GM11168 (cell line): ENCODE results near the gene LLGL2.

ENCODE experiments used
- in situ Hi-C: fragments of 300-500 bp; cut with MboI; formaldehyde crosslinking; loops from one replicate; pipeline ENCODE4 v1.12.0; 2022; ENCODE audit warnings: low sequenced_read_pairs; ENCODE audit not compliant: unreplicated experiment

LLGL2 gene

GRCh38 chr17:75587675-75588595, 62.4 kb downstream of the LLGL2 start, which contains the start of gene MYO15B:
MYO15B (plus strand) TSS chr17:75587800; CDS start chr17:75588058, 258 bp downstream.
- in situ Hi-C loops: no loop called here

GRCh38 chr17:75588596-75589011, 63.1 kb downstream of the LLGL2 start:
- in situ Hi-C loops: no loop called here

- in situ Hi-C loops: no loop called here
These were observed 63.8 kb downstream of the LLGL2 start for GRCh38 chr17:75589012-75589918.

- in situ Hi-C loops: loop anchor here (5.0 kb wide), 1 partner anchor 97 kb away; no protein-coding TSS in a partner anchor
These were observed 64.4 kb downstream of the LLGL2 start for GRCh38 chr17:75589919-75590303.

GRCh38 chr17:75590314-75590761, 64.8 kb downstream of the LLGL2 start:
- in situ Hi-C loops: loop anchor here (5.0 kb wide), 1 partner anchor 97 kb away; no protein-coding TSS in a partner anchor

- in situ Hi-C loops: loop anchor here (5.0 kb wide), 1 partner anchor 96 kb away; no protein-coding TSS in a partner anchor
These were observed 65.6 kb downstream of the LLGL2 start for GRCh38 chr17:75590849-75591721.

- in situ Hi-C loops: loop anchor here (5.0 kb wide), 1 partner anchor 95 kb away; no protein-coding TSS in a partner anchor
These were observed 66.3 kb downstream of the LLGL2 start for GRCh38 chr17:75591722-75592302.

- in situ Hi-C loops: loop anchor here (5.0 kb wide), 1 partner anchor 95 kb away; no protein-coding TSS in a partner anchor
These were observed 67.0 kb downstream of the LLGL2 start for GRCh38 chr17:75592348-75593020.

GRCh38 chr17:75593430-75593829, 67.9 kb downstream of the LLGL2 start:
- in situ Hi-C loops: loop anchor here (5.0 kb wide), 1 partner anchor 94 kb away; no protein-coding TSS in a partner anchor

- in situ Hi-C loops: loop anchor here (5.0 kb wide), 1 partner anchor 93 kb away; no protein-coding TSS in a partner anchor
These were observed 69.2 kb downstream of the LLGL2 start for GRCh38 chr17:75594499-75595283.

GRCh38 chr17:75595284-75595919, 69.9 kb downstream of the LLGL2 start:
- in situ Hi-C loops: no loop called here

- in situ Hi-C loops: no loop called here
These were observed 70.4 kb downstream of the LLGL2 start for GRCh38 chr17:75595920-75596313.

- in situ Hi-C loops: no loop called here
These were observed 71.0 kb downstream of the LLGL2 start for GRCh38 chr17:75596320-75597087.

GRCh38 chr17:75601057-75601987, 75.8 kb downstream of the LLGL2 start:
- in situ Hi-C loops: no loop called here

- in situ Hi-C loops: no loop called here
These were observed 77.1 kb downstream of the LLGL2 start for GRCh38 chr17:75602644-75603043.
